GM06990 (cell line): Measurements from ENCODE around the gene MGLL.

ENCODE experiments used
- DNase-seq: peaks from one replicate; pipeline ENCODE4 v3.0.0-alpha.2; 2011; ENCODE audit not compliant: insufficient read length; ENCODE audit errors: extremely low read depth
- H3K27me3 ChIP-seq: replicated peaks from 2 replicates; pipeline ENCODE4 v1.6.0; 2011; ENCODE audit warnings: low read length; ENCODE audit not compliant: control insufficient read depth, insufficient read depth
- H3K36me3 ChIP-seq: 2 replicates; pipeline ENCODE4 v1.5.1; 2011; ENCODE audit warnings: low read length; ENCODE audit not compliant: control insufficient read depth, insufficient read depth
- H3K4me3 ChIP-seq: replicated peaks from 2 replicates; pipeline ENCODE4 v1.5.1; 2011; ENCODE audit warnings: low read depth, mild to moderate bottlenecking, control low read depth, low read length
- CTCF ChIP-seq: IDR thresholded peaks from 2 replicates; pipeline ENCODE4 v1.5.1; 2011; ENCODE audit warnings: low read length, control low read depth, mild to moderate bottlenecking, inconsistent platforms; ENCODE audit not compliant: insufficient read depth, poor library complexity, severe bottlenecking

The MGLL gene

GRCh38 chr3:127712461-127712860 lies 109.9 kb downstream of the MGLL start:
- H3K27me3 ChIP-seq = no peaks in the 10 kb centered on the region
- no peak for DNase-seq
- TF ChIP-seq CTCF = no peak
- H3K4me3 ChIP-seq = no peak overlapping the region
- peaks cover 30% of the 10 kb centered on the region for H3K36me3 ChIP-seq

GRCh38 chr3:127711896-127712295 lies 110.4 kb downstream of the MGLL start:
- Histone ChIP-seq H3K4me3 (no peak overlapping the region), H3K27me3 (no peaks in the 10 kb centered on the region), H3K36me3 (peaks cover 27% of the 10 kb centered on the region)
- TF ChIP-seq CTCF = no peak
- no peak for DNase-seq

- no peak for TF ChIP-seq CTCF
- DNase-seq = no peak
- H3K36me3 ChIP-seq = peaks cover 31% of the 10 kb centered on the region
- H3K27me3 ChIP-seq = no peaks in the 10 kb centered on the region
- no peak overlapping the region for H3K4me3 ChIP-seq
These were observed 111.2 kb downstream of the MGLL start for GRCh38 chr3:127711021-127711695.

- no peak for TF ChIP-seq CTCF
- Histone ChIP-seq H3K27me3 (no peaks in the 10 kb centered on the region), H3K4me3 (no peak overlapping the region), H3K36me3 (peaks cover 31% of the 10 kb centered on the region)
- no peak for DNase-seq
These were observed 112.0 kb downstream of the MGLL start for GRCh38 chr3:127710155-127710941.

GRCh38 chr3:127709320-127710060 lies 112.8 kb downstream of the MGLL start:
- TF ChIP-seq CTCF = no peak
- Histone ChIP-seq H3K36me3 (peaks cover 28% of the 10 kb centered on the region), H3K27me3 (no peaks in the 10 kb centered on the region), H3K4me3 (no peak overlapping the region)
- no peak for DNase-seq
